GM23248 (cell line): ENCODE measurements around the gene CDC73. TPM values are rescaled to one million over a fixed set of nuclear protein-coding genes. Genes with fewer than 3 reads are reported as not detected.

Experiments used
- DNase-seq: peaks from one replicate; pipeline ENCODE4 v3.0.0-alpha.2; 2015
- H2AFZ ChIP-seq: fragments of 200-600 bp; sonication (generic); 2 replicates; pipeline ENCODE4 v1.6.1; 2016; ENCODE audit warnings: antibody characterized with exemption
- H3F3A ChIP-seq: fragments of 200-600 bp; sonication (generic); 2 replicates; pipeline ENCODE4 v1.6.1; 2016; ENCODE audit warnings: mild to moderate bottlenecking, antibody characterized with exemption, mixed run types; ENCODE audit not compliant: insufficient read depth
- H3K27ac ChIP-seq: fragments of 200-600 bp; sonication (generic); 2 replicates; pipeline ENCODE4 v1.5.1; 2016; ENCODE audit warnings: mild to moderate bottlenecking
- H3K27me3 ChIP-seq: fragments of 200-600 bp; sonication (generic); replicated peaks from 2 replicates; pipeline ENCODE4 v1.6.1; 2016; ENCODE audit warnings: mild to moderate bottlenecking; ENCODE audit not compliant: insufficient read depth
- H3K36me3 ChIP-seq: fragments of 200-600 bp; sonication (generic); 2 replicates; pipeline ENCODE4 v1.6.1; 2016; ENCODE audit warnings: low read depth, mild to moderate bottlenecking
- H3K4me1 ChIP-seq: fragments of 200-600 bp; sonication (generic); 2 replicates; pipeline ENCODE4 v1.6.1; 2016; ENCODE audit warnings: mild to moderate bottlenecking; ENCODE audit not compliant: insufficient read depth
- H3K4me2 ChIP-seq: fragments of 200-600 bp; sonication (generic); one replicate; pipeline ENCODE4 v1.6.1; 2016; ENCODE audit warnings: mild to moderate bottlenecking; ENCODE audit not compliant: unreplicated experiment
- H3K4me3 ChIP-seq: fragments of 200-600 bp; sonication (generic); 2 replicates; pipeline ENCODE4 v1.5.1; 2016; ENCODE audit warnings: mild to moderate bottlenecking
- H3K79me2 ChIP-seq: fragments of 200-600 bp; sonication (generic); 2 replicates; pipeline ENCODE4 v1.6.1; 2016; ENCODE audit warnings: mild to moderate bottlenecking; ENCODE audit not compliant: insufficient read depth
- H3K9ac ChIP-seq: fragments of 200-600 bp; sonication (generic); 2 replicates; pipeline ENCODE4 v1.6.1; 2016; ENCODE audit warnings: mild to moderate bottlenecking
- H3K9me2 ChIP-seq: fragments of 200-600 bp; sonication (generic); 2 replicates; pipeline ENCODE4 v1.6.1; 2016; ENCODE audit warnings: mixed run types, mild to moderate bottlenecking, moderate library complexity; ENCODE audit not compliant: insufficient read depth
- H3K9me3 ChIP-seq: fragments of 200-600 bp; sonication (generic); one replicate; pipeline ENCODE4 v1.6.1; 2017; ENCODE audit warnings: low read depth
- H4K20me1 ChIP-seq: fragments of 200-600 bp; sonication (generic); 2 replicates; pipeline ENCODE4 v1.6.0; 2016; ENCODE audit not compliant: insufficient read depth
- EZH2 ChIP-seq: fragments of 200-600 bp; sonication (generic); IDR thresholded peaks from 2 replicates; pipeline ENCODE4 v1.6.1; 2018; ENCODE audit warnings: antibody characterized with exemption, mild to moderate bottlenecking; ENCODE audit not compliant: insufficient read depth, poor library complexity, severe bottlenecking
- EZH2phosphoT487 ChIP-seq: fragments of 200-600 bp; sonication (generic); IDR thresholded peaks from 2 replicates; pipeline ENCODE4 v1.6.1; 2018; ENCODE audit warnings: antibody characterized with exemption, moderate library complexity, mild to moderate bottlenecking, low read depth; ENCODE audit not compliant: insufficient read depth
- WGBS, 2 experiments: methylation state at CpG; one replicate each; pipeline ENCODE4 v1.1.6; 2015 to 2017; ENCODE audit warnings: low lambda C conversion rate in 2 of 2, low coverage in 1 of 2; ENCODE audit errors: missing lambda C conversion rate in 2 of 2; 5-methylcytosine and 5-hydroxymethylcytosine counted together
- in situ Hi-C: fragments of 300-500 bp; cut with MboI; formaldehyde crosslinking; loops from 2 replicates; pipeline ENCODE4 v1.15.0; 2020
- polyA plus RNA-seq: library from polyadenylated mRNA; unstranded; fragments of >200 nt; fragmentation: Nextera tagmentation; extraction: Ambion mirVana; gene quantifications from 2 replicates; pipeline ENCODE4 v1.2.1, GENCODE V29; 2016
- total RNA-seq: library from RNA; depleted of rRNA; stranded (reverse); fragments of >200 nt; shearing (Covaris generic); gene quantifications from 2 replicates; pipeline ENCODE4 v1.2.3, GENCODE V29; 2014

Gene CDC73
- total and polyA plus RNA-seq, 2 experiments from 2014 or later = 29.1 to 50.9 TPM

- H3F3A ChIP-seq = 0 out of 2 replicates have a peak, but pooled peaks cover 5% of the 10 kb centered on the region
- H3K4me3 ChIP-seq = no peak overlapping the region
- H2AFZ ChIP-seq = no peak overlapping the region
- H4K20me1 ChIP-seq = no peaks in the 10 kb centered on the region
- no peaks in the 10 kb centered on the region for H3K27me3 ChIP-seq
- no peak overlapping the region for H3K9ac ChIP-seq
- no peak overlapping the region for H3K27ac ChIP-seq
- TF ChIP-seq EZH2 (no peak), EZH2phosphoT487 (0 out of 2 replicates have a peak, but pooled peaks have one; percentile 69)
- peaks cover 6% of the 10 kb centered on the region; the same call in 1 of the 2 replicates for H3K9me2 ChIP-seq
- H3K4me2 ChIP-seq = no peak overlapping the region
- whole genome bisulfite sequencing, 2 experiments = 63 to 69% methylated on average over 2 of the region's 2 CpGs
- in situ Hi-C loops = no loop called here
- H3K79me2 ChIP-seq = no peaks in the 10 kb centered on the region
- DNase-seq = peak; percentile 52
- no peaks in the 10 kb centered on the region; the same call in 1 of the 2 replicates for H3K4me1 ChIP-seq
- H3K36me3 ChIP-seq = 0 out of 2 replicates have a peak, but pooled peaks cover under 1% of the 10 kb centered on the region
- H3K9me3 ChIP-seq = no peaks in the 10 kb centered on the region
Observed at GRCh38 chr1:193270996-193271395, 149.2 kb downstream of the CDC73 start.

GRCh38 chr1:193275773-193276172, 153.9 kb downstream of the CDC73 start:
- H3K4me3 ChIP-seq = no peak overlapping the region
- 0 out of 2 replicates have a peak, but pooled peaks cover 2% of the 10 kb centered on the region for H3F3A ChIP-seq
- H3K27ac ChIP-seq = no peak overlapping the region
- TF ChIP-seq EZH2phosphoT487 (no peak), EZH2 (no peak)
- in situ Hi-C loops = no loop called here
- no peak overlapping the region for H3K9ac ChIP-seq
- H2AFZ ChIP-seq = no peak overlapping the region
- H3K27me3 ChIP-seq = no peaks in the 10 kb centered on the region
- H4K20me1 ChIP-seq = no peaks in the 10 kb centered on the region
- H3K4me2 ChIP-seq = no peak overlapping the region
- DNase-seq = no peak
- WGBS, 2 experiments = 80 to 90% methylated on average over 5 of the region's 5 CpGs
- H3K9me2 ChIP-seq = 0 out of 2 replicates have a peak, but pooled peaks cover 3% of the 10 kb centered on the region
- no peaks in the 10 kb centered on the region for H3K9me3 ChIP-seq
- no peaks in the 10 kb centered on the region for H3K36me3 ChIP-seq
- H3K4me1 ChIP-seq = peaks cover 4% of the 10 kb centered on the region
- H3K79me2 ChIP-seq = no peaks in the 10 kb centered on the region

- no peak overlapping the region for H3K27ac ChIP-seq
- H2AFZ ChIP-seq = no peak overlapping the region
- no peaks in the 10 kb centered on the region for H4K20me1 ChIP-seq
- no peak for TF ChIP-seq EZH2
- TF ChIP-seq EZH2phosphoT487 = no peak
- in situ Hi-C loops = no loop called here
- DNase-seq = no peak
- H3K36me3 ChIP-seq = no peaks in the 10 kb centered on the region
- 97% methylated on average over 2 of the region's 2 CpGs for WGBS, 2 experiments
- no peak overlapping the region for H3K4me3 ChIP-seq
- H3K27me3 ChIP-seq = no peaks in the 10 kb centered on the region
- H3K4me2 ChIP-seq = no peak overlapping the region
- H3K4me1 ChIP-seq = peaks cover 12% of the 10 kb centered on the region; the same call in 1 of the 2 replicates
- no peaks in the 10 kb centered on the region for H3K79me2 ChIP-seq
- no peaks in the 10 kb centered on the region for H3K9me2 ChIP-seq
- no peaks in the 10 kb centered on the region for H3F3A ChIP-seq
- no peak overlapping the region for H3K9ac ChIP-seq
- H3K9me3 ChIP-seq = no peaks in the 10 kb centered on the region
Observed at GRCh38 chr1:193278968-193279367, 157.1 kb downstream of the CDC73 start.

GRCh38 chr1:193281894-193282293, 160.1 kb downstream of the CDC73 start:
- in situ Hi-C loops = no loop called here
- no peak overlapping the region for H2AFZ ChIP-seq
- H3K9me3 ChIP-seq = no peaks in the 10 kb centered on the region
- no peak overlapping the region for H3K4me2 ChIP-seq
- no peak overlapping the region for H3K27ac ChIP-seq
- WGBS, 2 experiments = 97 to 100% methylated on average over 1 of the region's 1 CpG
- no peaks in the 10 kb centered on the region for H3K36me3 ChIP-seq
- peaks cover 12% of the 10 kb centered on the region; the same call in 1 of the 2 replicates for H3K4me1 ChIP-seq
- no peaks in the 10 kb centered on the region for H3F3A ChIP-seq
- no peaks in the 10 kb centered on the region for H3K9me2 ChIP-seq
- H3K79me2 ChIP-seq = no peaks in the 10 kb centered on the region
- TF ChIP-seq EZH2phosphoT487 (no peak), EZH2 (no peak)
- no peaks in the 10 kb centered on the region for H3K27me3 ChIP-seq
- DNase-seq = no peak
- no peaks in the 10 kb centered on the region for H4K20me1 ChIP-seq
- H3K4me3 ChIP-seq = no peak overlapping the region
- no peak overlapping the region for H3K9ac ChIP-seq
